CD14-positive monocyte (primary cell): ENCODE results near the gene SPTBN4. TPM values are rescaled to one million over a fixed set of nuclear protein-coding genes. Genes with fewer than 3 reads are reported as not detected.

Source experiments
- DNase-seq, 3 donors: peaks; one replicate each; pipeline ENCODE4 v3.0.0-alpha.2; 2011 to 2022
- H2AFZ ChIP-seq: 2 replicates; pipeline ENCODE4 v1.6.0; 2012; ENCODE audit warnings: mild to moderate bottlenecking, low read depth, low read length, inconsistent platforms; ENCODE audit not compliant: insufficient read depth, poor library complexity, severe bottlenecking
- H3K27ac ChIP-seq, 2 donors: 1 replicate in 1 of 2; 2 replicates in 1 of 2; pipeline ENCODE4 v1.5.1; 2012 to 2013; ENCODE audit warnings: low read length in 2 of 2, control low read depth in 1 of 2, inconsistent platforms in 1 of 2, low read depth in 1 of 2, mild to moderate bottlenecking in 1 of 2
- H3K27me3 ChIP-seq, 2 donors: one replicate each; pipeline versions ENCODE4 v1.6.0 to v1.6.1; 2011 to 2013; ENCODE audit warnings: low read length in 2 of 2; ENCODE audit not compliant: control insufficient read depth in 2 of 2, insufficient read depth in 2 of 2
- H3K36me3 ChIP-seq, 2 donors: replicated peaks in 1 of 2; 1 replicate in 1 of 2; 2 replicates in 1 of 2; pipeline versions ENCODE4 v1.5.1 to v1.6.1; 2012 to 2013; ENCODE audit warnings: low read length in 2 of 2, control low read depth in 1 of 2, inconsistent platforms in 1 of 2, mild to moderate bottlenecking in 1 of 2; ENCODE audit not compliant: insufficient read depth in 2 of 2, control insufficient read depth in 1 of 2
- H3K4me1 ChIP-seq, 2 donors: 1 replicate in 1 of 2; 2 replicates in 1 of 2; pipeline versions ENCODE4 v1.5.1 to v1.6.1; 2012 to 2013; ENCODE audit warnings: low read length in 2 of 2, control low read depth in 1 of 2, inconsistent platforms in 1 of 2, mild to moderate bottlenecking in 1 of 2, moderate library complexity in 1 of 2; ENCODE audit not compliant: insufficient read depth in 2 of 2, control insufficient read depth in 1 of 2
- H3K4me2 ChIP-seq: replicated peaks from 2 replicates; pipeline ENCODE3; 2012; ENCODE audit warnings: low read length, moderate library complexity, mild to moderate bottlenecking; ENCODE audit not compliant: poor library complexity, severe bottlenecking; ENCODE audit errors: extremely low read depth
- H3K4me3 ChIP-seq, 3 experiments: fragments of 200-600 bp in 1 of 3; sonication (generic) in 1 of 3; replicated peaks in 1 of 3; 1 replicate in 2 of 3; 2 replicates in 1 of 3; pipeline ENCODE4 v1.5.1; 2011 to 2013; ENCODE audit warnings: low read length in 3 of 3, mild to moderate bottlenecking in 3 of 3, control low read depth in 2 of 3, low read depth in 2 of 3, inconsistent platforms in 1 of 3, moderate library complexity in 1 of 3
- H3K79me2 ChIP-seq: 2 replicates; pipeline ENCODE4 v1.6.0; 2012; ENCODE audit warnings: mild to moderate bottlenecking, control low read depth, inconsistent platforms, low read length, moderate library complexity; ENCODE audit not compliant: insufficient read depth
- H3K9ac ChIP-seq: 2 replicates; pipeline ENCODE4 v1.6.0; 2017; ENCODE audit warnings: low read length, mild to moderate bottlenecking; ENCODE audit not compliant: insufficient read depth, poor library complexity, severe bottlenecking
- H3K9me3 ChIP-seq, 2 donors: replicated peaks in 1 of 2; 1 replicate in 1 of 2; 2 replicates in 1 of 2; pipeline versions ENCODE4 v1.5.1 to v1.6.1; 2012 to 2013; ENCODE audit warnings: low read length in 2 of 2, control low read depth in 1 of 2; ENCODE audit not compliant: control insufficient read depth in 1 of 2, insufficient read depth in 1 of 2
- H4K20me1 ChIP-seq: 2 replicates; pipeline ENCODE4 v1.6.0; 2012; ENCODE audit warnings: mild to moderate bottlenecking, low read length, control low read depth, moderate library complexity; ENCODE audit not compliant: insufficient read depth
- H3K27ac Mint-ChIP-seq, 7 donors: one replicate each; pipeline ENCODE4 v1.8.0; 2020; ENCODE audit warnings: mild to moderate bottlenecking in 7 of 7, mixed read lengths in 7 of 7, moderate library complexity in 6 of 7, inconsistent platforms in 2 of 7
- H3K27me3 Mint-ChIP-seq, 3 donors: one replicate each; pipeline ENCODE4 v1.8.0; 2021 to 2022; ENCODE audit warnings: low read depth in 3 of 3, mild to moderate bottlenecking in 3 of 3, mixed read lengths in 3 of 3, moderate library complexity in 3 of 3, inconsistent platforms in 1 of 3
- H3K36me3 Mint-ChIP-seq, 2 donors: one replicate each; pipeline ENCODE4 v1.8.0; 2020; ENCODE audit warnings: mixed read lengths in 2 of 2, inconsistent platforms in 1 of 2, mild to moderate bottlenecking in 1 of 2
- H3K4me1 Mint-ChIP-seq: one replicate; pipeline ENCODE4 v1.8.0; 2020; ENCODE audit warnings: mild to moderate bottlenecking, mixed read lengths
- H3K4me3 Mint-ChIP-seq, 2 donors: one replicate each; pipeline ENCODE4 v1.8.0; 2020; ENCODE audit warnings: mild to moderate bottlenecking in 2 of 2, mixed read lengths in 2 of 2, moderate library complexity in 1 of 2
- H3K9me3 Mint-ChIP-seq, 7 donors: one replicate each; pipeline ENCODE4 v1.8.0; 2020 to 2022; ENCODE audit warnings: mixed read lengths in 7 of 7, mild to moderate bottlenecking in 6 of 7, moderate library complexity in 6 of 7, inconsistent platforms in 2 of 7
- CTCF ChIP-seq: fragments of 200-600 bp; IDR thresholded peaks from one replicate; pipeline ENCODE4 v1.8.0; 2022; ENCODE audit warnings: antibody characterized with exemption, mild to moderate bottlenecking
- WGBS: methylation state at CpG from one replicate; pipeline ENCODE4 v1.1.5; 2013; ENCODE audit warnings: missing lambda C conversion rate; ENCODE audit not compliant: insufficient coverage; 5-methylcytosine and 5-hydroxymethylcytosine counted together
- intact Hi-C, 2 donors: fragments of 100-400 bp; cut with micrococcal nuclease; formaldehyde crosslinking; loops; one replicate each; pipeline versions ENCODE4 v1.15.0 to v1.15.1; 2023
- polyA plus RNA-seq, 3 donors: library from polyadenylated mRNA; depleted of rRNA in 1 of 3; unstranded in 2 of 3; stranded (reverse) in 1 of 3; fragments of 300-500 nt in 2 of 3; fragments of >200 nt in 1 of 3; fragmentation: Illumina TruSeq in 2 of 3; gene quantifications; 1 replicate in 2 of 3; 2 replicates in 1 of 3; pipeline ENCODE4 v1.2.3, GENCODE V29; 2012 to 2021

Gene SPTBN4
- polyA plus RNA-seq, 3 donors, result 0.07 TPM; not detected in 2

DNA sequence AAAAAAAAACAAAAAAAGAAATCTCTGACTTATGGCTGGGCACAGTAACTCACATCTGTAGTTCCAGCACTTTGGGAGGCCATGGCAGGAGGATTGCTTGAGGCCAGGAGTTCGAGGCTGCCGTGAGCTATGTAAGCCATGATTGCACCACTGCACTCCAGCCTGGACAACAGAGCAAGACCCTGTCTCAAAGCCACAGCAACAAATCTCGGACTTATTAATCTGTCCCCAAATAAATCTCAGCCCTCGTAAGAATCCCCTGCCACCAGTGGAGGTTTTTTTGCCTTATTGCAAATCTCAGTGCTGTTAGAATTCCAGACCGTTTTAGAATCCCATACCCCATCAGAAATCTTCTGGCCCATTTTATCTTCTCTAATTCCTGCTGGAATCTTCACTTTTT, 114.7 kb downstream of the SPTBN4 start:
- Histone ChIP-seq H3K4me2 (no peak overlapping the region), H3K9ac (no peak overlapping the region), H4K20me1 (peaks cover 17% of the 10 kb centered on the region), H3K27ac (peak overlapping the region in 1 of 2 donors; percentile 60), H3K27me3 (no peaks in the 10 kb centered on the region), H3K79me2 (peaks cover 59% of the 10 kb centered on the region), H2AFZ (no peak overlapping the region), H3K9me3 (no peaks in the 10 kb centered on the region), H3K36me3 (peaks cover 47 to 53% of the 10 kb centered on the region in 2 donors), H3K4me1 (peaks cover 79 to 94% of the 10 kb centered on the region in 2 donors), H3K4me3 (no peak overlapping the region)
- H3K27me3 Mint-ChIP-seq, result no peaks in the 10 kb centered on the region
- no peak for TF ChIP-seq CTCF
- 100% methylated on average over 5 of the region's 5 CpGs for WGBS
- intact Hi-C loops, result no loop called here
- H3K36me3 Mint-ChIP-seq, result peaks cover 64 to 72% of the 10 kb centered on the region in 2 donors
- peak overlapping the region; percentile 95 to 100 (median 99) for H3K27ac Mint-ChIP-seq
- H3K4me1 Mint-ChIP-seq, result peaks cover 74% of the 10 kb centered on the region
- DNase-seq, result no peak
- no peak overlapping the region for H3K4me3 Mint-ChIP-seq
- peaks cover 0 to 3% (median 0%) of the 10 kb centered on the region in 7 donors for H3K9me3 Mint-ChIP-seq

DNA sequence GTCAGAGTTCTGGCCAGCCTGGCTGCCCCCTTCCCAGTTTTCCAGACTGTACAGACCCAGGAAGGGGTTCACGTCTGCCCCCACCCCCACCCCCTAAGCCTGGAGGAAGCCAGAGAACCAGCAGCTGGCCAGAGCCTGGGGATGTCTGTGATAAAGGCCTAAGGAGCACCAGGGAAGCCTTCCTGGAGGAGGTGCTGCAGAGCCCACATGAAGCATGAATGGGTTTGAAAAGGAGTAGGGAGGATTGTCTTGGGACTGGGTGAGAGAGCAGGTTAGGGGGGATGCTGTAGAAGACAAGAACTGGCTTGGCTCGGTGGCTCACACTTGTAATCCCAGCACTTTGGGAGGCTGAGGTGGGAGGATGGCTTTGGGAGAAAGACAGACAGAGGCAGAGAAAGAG, 115.7 kb downstream of the SPTBN4 start:
- H3K27ac Mint-ChIP-seq, result peak overlapping the region; percentile 25 to 99 (median 87)
- Histone ChIP-seq H3K9me3 (no peaks in the 10 kb centered on the region), H3K4me1 (peaks cover 78 to 96% of the 10 kb centered on the region in 2 donors), H3K27ac (peak overlapping the region in 1 of 2 donors; percentile 60), H3K4me3 (no peak overlapping the region), H3K4me2 (no peak overlapping the region), H3K27me3 (no peaks in the 10 kb centered on the region), H3K79me2 (peaks cover 59% of the 10 kb centered on the region), H2AFZ (no peak overlapping the region), H4K20me1 (peaks cover 24% of the 10 kb centered on the region), H3K36me3 (peaks cover 55 to 63% of the 10 kb centered on the region in 2 donors), H3K9ac (no peak overlapping the region)
- H3K4me3 Mint-ChIP-seq, result no peak overlapping the region
- TF ChIP-seq CTCF, result no peak
- peaks cover 0 to 3% (median 0%) of the 10 kb centered on the region in 7 donors for H3K9me3 Mint-ChIP-seq
- peaks cover 78% of the 10 kb centered on the region for H3K4me1 Mint-ChIP-seq
- H3K36me3 Mint-ChIP-seq, result peaks cover 72 to 80% of the 10 kb centered on the region in 2 donors
- WGBS, result 100% methylated on average over 1 of the region's 2 CpGs
- intact Hi-C loops, result no loop called here
- no peaks in the 10 kb centered on the region for H3K27me3 Mint-ChIP-seq
- DNase-seq, result no peak
